Lung (tissue), 12 donors: Measurements from ENCODE around the gene FTCDNL1. TPM values are rescaled to one million over a fixed set of nuclear protein-coding genes. Genes with fewer than 3 reads are reported as not detected.

Source experiments
- ATAC-seq: fragments of 200-7000 bp; cut with Tn5 transposase; one replicate; pipeline ENCODE4 v1.9.1; 2020; ENCODE audit warnings: moderate number of reproducible peaks; ENCODE audit not compliant: insufficient read depth, low FRiP score
- DNase-seq, 3 donors: peaks; one replicate each; pipeline ENCODE4 v3.0.0-alpha.2; 2013 to 2017
- H3K27ac ChIP-seq, 2 donors: one replicate each; pipeline ENCODE4 v1.5.1; 2013; ENCODE audit warnings: mild to moderate bottlenecking in 2 of 2, moderate library complexity in 2 of 2, control low read depth in 1 of 2, inconsistent platforms in 1 of 2, low read depth in 1 of 2, low read length in 1 of 2
- H3K27me3 ChIP-seq, 3 donors: one replicate each; pipeline ENCODE4 v1.5.1; 2013; ENCODE audit warnings: low read length in 2 of 3; ENCODE audit not compliant: control insufficient read depth in 3 of 3, insufficient read depth in 3 of 3
- H3K36me3 ChIP-seq, 4 donors: one replicate each; pipeline ENCODE4 v1.5.1; 2013; ENCODE audit warnings: low read length in 4 of 4, mild to moderate bottlenecking in 1 of 4, moderate library complexity in 1 of 4; ENCODE audit not compliant: control insufficient read depth in 4 of 4, insufficient read depth in 4 of 4
- H3K4me1 ChIP-seq, 5 donors: one replicate each; pipeline ENCODE4 v1.5.1; 2013; ENCODE audit warnings: low read length in 5 of 5, mild to moderate bottlenecking in 2 of 5, moderate library complexity in 1 of 5; ENCODE audit not compliant: control insufficient read depth in 5 of 5, insufficient read depth in 5 of 5
- H3K4me3 ChIP-seq: one replicate; pipeline ENCODE4 v1.5.1; 2013; ENCODE audit warnings: mild to moderate bottlenecking, control low read depth, moderate library complexity
- H3K9ac ChIP-seq, 2 donors: one replicate each; pipeline ENCODE4 v1.5.1; 2013; ENCODE audit warnings: low read length in 2 of 2, control low read depth in 1 of 2; ENCODE audit not compliant: insufficient read depth in 1 of 2
- H3K9me3 ChIP-seq, 4 donors: one replicate each; pipeline ENCODE4 v1.5.1; 2013; ENCODE audit warnings: low read length in 3 of 4, mild to moderate bottlenecking in 1 of 4, moderate library complexity in 1 of 4; ENCODE audit not compliant: control insufficient read depth in 4 of 4, insufficient read depth in 3 of 4
- WGBS, 2 donors: extraction: QIAGEN DNeasy Blood & Tissue Kit; methylation state at CpG; one replicate each; pipeline ENCODE4 v1.1.7; 2013; 5-methylcytosine and 5-hydroxymethylcytosine counted together
- polyA plus RNA-seq, 2 donors: library from polyadenylated mRNA; stranded (reverse); fragments of 200-250 nt; gene quantifications; one replicate each; pipeline ENCODE4 v1.2.1, GENCODE V29; 2013
- total RNA-seq, 2 donors: library from RNA; depleted of rRNA in 1 of 2; stranded (reverse); fragments of >200 nt in 1 of 2; gene quantifications; one replicate each; pipeline ENCODE4 v1.2.1, GENCODE V29; 2014 to 2021
- TF ChIP-seq, protein P1 (sequence below): IDR thresholded peaks from 2 replicates; pipeline ENCODE4 v1.5.1; 2012; ENCODE audit warnings: mild to moderate bottlenecking; ENCODE audit errors: control extremely low read depth, extremely low read depth
- donor health status: control.
- donor health status: control.
- donor health status: Bipolar disorder and iron deficiency.
- donor health status: healthy.
- donor health status: DM: yes; HTN: yes; CAD: no.

The FTCDNL1 gene
- total and polyA plus RNA-seq, 4 donors = 1.3 to 2.8 (median 1.8) TPM

DNA sequence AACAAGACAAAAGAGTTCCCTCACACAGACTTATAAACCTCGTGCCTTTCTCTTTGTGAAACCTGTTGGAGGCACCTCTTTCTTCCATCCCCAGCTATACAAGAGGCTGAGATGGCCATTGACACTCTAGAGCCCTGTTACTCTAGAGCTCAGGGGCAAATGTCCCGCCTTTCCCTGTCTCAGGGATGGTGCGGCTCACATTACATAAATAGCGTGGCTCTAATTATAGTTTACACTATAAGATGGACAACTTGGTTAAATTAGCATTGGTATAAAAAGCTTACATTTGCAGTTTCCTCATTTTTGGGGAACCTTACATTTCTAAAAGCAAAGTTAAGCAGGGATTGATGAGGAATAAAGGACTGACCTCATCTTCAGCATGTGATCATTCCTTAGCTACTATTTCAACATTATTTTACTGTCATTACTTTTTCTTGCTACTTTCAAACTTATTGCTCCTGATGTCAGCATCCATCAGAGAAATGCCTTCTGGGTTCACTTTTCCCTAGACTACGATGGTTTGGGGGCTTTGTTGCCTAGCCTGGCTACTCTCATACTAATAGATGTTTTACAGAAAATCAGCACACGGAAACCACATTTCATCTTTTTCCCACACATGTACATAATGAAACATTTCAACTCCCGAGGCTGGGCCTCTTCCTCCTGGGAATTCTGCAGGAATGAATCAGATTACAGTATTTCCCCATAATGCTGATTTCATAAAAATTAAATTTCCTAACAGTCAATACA, 40.4 kb downstream of the FTCDNL1 start:
- Histone ChIP-seq H3K9me3 (peaks cover 0 to 2% (median 0%) of the 10 kb centered on the region in 4 donors), H3K27me3 (no peaks in the 10 kb centered on the region), H3K36me3 (no peaks in the 10 kb centered on the region), H3K27ac (no peak overlapping the region), H3K9ac (no peak overlapping the region), H3K4me1 (peaks cover 0 to 11% (median 3%) of the 10 kb centered on the region in 5 donors), H3K4me3 (no peak overlapping the region)
- TF ChIP-seq, protein P1, sequence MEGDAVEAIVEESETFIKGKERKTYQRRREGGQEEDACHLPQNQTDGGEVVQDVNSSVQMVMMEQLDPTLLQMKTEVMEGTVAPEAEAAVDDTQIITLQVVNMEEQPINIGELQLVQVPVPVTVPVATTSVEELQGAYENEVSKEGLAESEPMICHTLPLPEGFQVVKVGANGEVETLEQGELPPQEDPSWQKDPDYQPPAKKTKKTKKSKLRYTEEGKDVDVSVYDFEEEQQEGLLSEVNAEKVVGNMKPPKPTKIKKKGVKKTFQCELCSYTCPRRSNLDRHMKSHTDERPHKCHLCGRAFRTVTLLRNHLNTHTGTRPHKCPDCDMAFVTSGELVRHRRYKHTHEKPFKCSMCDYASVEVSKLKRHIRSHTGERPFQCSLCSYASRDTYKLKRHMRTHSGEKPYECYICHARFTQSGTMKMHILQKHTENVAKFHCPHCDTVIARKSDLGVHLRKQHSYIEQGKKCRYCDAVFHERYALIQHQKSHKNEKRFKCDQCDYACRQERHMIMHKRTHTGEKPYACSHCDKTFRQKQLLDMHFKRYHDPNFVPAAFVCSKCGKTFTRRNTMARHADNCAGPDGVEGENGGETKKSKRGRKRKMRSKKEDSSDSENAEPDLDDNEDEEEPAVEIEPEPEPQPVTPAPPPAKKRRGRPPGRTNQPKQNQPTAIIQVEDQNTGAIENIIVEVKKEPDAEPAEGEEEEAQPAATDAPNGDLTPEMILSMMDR = no peak
- 82 to 92% methylated on average over 7 of the region's 7 CpGs for WGBS, 2 donors
- peak in 1 of 3 donors; percentile 36 for DNase-seq
- ATAC-seq = no peak

DNA sequence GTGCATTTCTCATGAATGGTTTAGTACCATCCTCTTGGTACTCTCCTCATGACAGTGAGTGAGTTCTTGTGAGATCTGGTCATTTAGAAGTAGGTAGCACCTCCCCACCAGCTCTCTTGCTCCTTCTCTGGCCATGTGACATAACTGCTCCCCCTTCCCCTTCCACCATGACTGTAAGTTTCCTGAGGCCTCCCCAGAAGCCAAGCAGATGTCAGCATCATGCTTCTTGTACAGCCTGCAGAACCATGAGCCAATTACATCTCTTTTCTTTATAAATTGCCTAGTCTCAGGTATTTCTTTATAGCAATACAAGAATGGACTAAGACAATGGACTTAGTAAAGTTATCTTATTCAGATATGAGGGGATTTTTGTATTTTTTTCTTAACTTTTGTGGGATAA, 43.0 kb downstream of the FTCDNL1 start:
- ATAC-seq (no peak), DNase-seq (no peak)
- H3K4me3 ChIP-seq = no peak overlapping the region
- H3K27me3 ChIP-seq = no peaks in the 10 kb centered on the region
- no peaks in the 10 kb centered on the region for H3K36me3 ChIP-seq
- H3K4me1 ChIP-seq = peaks cover 0 to 12% (median 3%) of the 10 kb centered on the region in 5 donors
- H3K27ac ChIP-seq = no peak overlapping the region
- TF ChIP-seq, protein P1 = no peak
- H3K9ac ChIP-seq = no peak overlapping the region
- H3K9me3 ChIP-seq = peaks cover 0 to 2% (median 0%) of the 10 kb centered on the region in 4 donors

DNA sequence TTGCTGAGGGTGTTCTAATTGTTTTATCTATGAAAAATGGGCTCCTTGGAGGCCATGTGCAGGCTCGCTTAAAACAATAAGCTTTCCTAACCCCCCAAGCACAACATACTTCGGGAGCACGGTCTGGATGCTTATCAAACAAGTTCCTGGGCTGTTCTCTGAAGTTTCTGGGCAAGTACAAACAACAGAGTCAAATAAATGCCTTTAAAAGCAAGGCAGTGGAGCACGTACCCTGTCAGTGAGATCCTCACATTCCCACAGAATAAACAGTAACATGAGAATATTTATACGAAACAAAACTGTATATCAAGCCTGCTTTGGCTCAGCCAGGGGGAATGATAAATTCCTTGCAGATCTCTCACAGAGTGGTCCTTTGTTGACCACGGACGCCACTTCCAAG, 44.8 kb downstream of the FTCDNL1 start:
- H3K36me3 ChIP-seq = no peaks in the 10 kb centered on the region
- WGBS, 2 donors = 42 to 70% methylated on average over 7 of the region's 7 CpGs
- DNase-seq (peak in 2 of 3 donors; percentile 33 to 62), ATAC-seq (no peak)
- no peak overlapping the region for H3K27ac ChIP-seq
- TF ChIP-seq, protein P1 = no peak
- H3K9ac ChIP-seq = no peak overlapping the region
- H3K9me3 ChIP-seq = peaks cover 0 to 2% (median 0%) of the 10 kb centered on the region in 4 donors
- H3K27me3 ChIP-seq = no peaks in the 10 kb centered on the region
- H3K4me1 ChIP-seq = peaks cover 0 to 7% (median 3%) of the 10 kb centered on the region in 5 donors
- H3K4me3 ChIP-seq = no peak overlapping the region

DNA sequence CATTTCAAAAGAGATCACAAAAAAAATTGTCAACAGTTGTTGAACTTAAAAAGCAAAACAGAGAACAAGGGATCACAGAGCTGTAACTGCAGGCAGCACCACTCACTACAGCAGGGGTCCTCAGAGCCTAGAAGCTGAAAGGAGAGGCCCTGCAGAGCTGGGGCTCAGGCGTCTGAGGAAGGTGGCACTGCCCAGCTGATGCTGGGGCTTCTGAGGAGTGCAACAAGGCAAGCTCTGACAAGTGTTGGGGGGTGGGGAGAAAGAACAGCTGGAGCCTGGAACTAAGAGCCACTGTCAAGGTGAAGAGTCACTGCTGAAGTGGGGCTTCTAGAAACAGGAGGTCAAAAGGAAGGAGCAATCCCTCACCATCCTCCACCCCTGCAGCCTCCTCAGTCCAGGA, 46.2 kb downstream of the FTCDNL1 start:
- H3K9me3 ChIP-seq = peaks cover 0 to 2% (median 0%) of the 10 kb centered on the region in 4 donors
- H3K27me3 ChIP-seq = no peaks in the 10 kb centered on the region
- no peak overlapping the region for H3K9ac ChIP-seq
- H3K36me3 ChIP-seq = no peaks in the 10 kb centered on the region
- 40 to 63% methylated on average over 1 of the region's 1 CpG for WGBS, 2 donors
- TF ChIP-seq, protein P1 = no peak
- DNase-seq (peak in 1 of 3 donors; percentile 8), ATAC-seq (no peak)
- no peak overlapping the region for H3K27ac ChIP-seq
- H3K4me3 ChIP-seq = no peak overlapping the region
- peaks cover 0 to 7% (median 3%) of the 10 kb centered on the region in 5 donors for H3K4me1 ChIP-seq
